ENCODE data around the gene ZNF407. TPM values are rescaled to one million over a fixed set of nuclear protein-coding genes. Genes with fewer than 3 reads are reported as not detected.

The ZNF407 gene
- total and polyA plus RNA-seq, 8 donors: 2.1 to 49.0 (median 14.6) TPM

GRCh38 chr18:75016025-75016717 is 418.5 kb downstream of the ZNF407 start:
- TF ChIP-seq POLR2A (IDR thresholded peaks at IDR 0.05): no peak
- TF ChIP-seq EP300 (IDR thresholded peaks at IDR 0.05): no peak
- TF ChIP-seq POLR2AphosphoS5 (IDR thresholded peaks at IDR 0.05): no peak
- TF ChIP-seq CTCF (IDR thresholded peaks at IDR 0.05): no peak
- Histone ChIP-seq H3K4me1 (no peaks in the 10 kb centered on the region), H3K4me3 (no peak overlapping the region), H3K27me3 (no peaks in the 10 kb centered on the region), H3K9me3 (no peaks in the 10 kb centered on the region), H3K27ac (no peak overlapping the region), H3K36me3 (no peaks in the 10 kb centered on the region)
- DNase-seq: no peak
- 78 to 87% (median 83%) methylated on average over 7 of the region's 7 CpGs for WGBS, 5 donors
- intact Hi-C loops (cut with DNase I; ENCODE audit: low total_unique reads): no loop called here

- TF ChIP-seq POLR2A (IDR thresholded peaks at IDR 0.05) (no peak), CTCF (IDR thresholded peaks at IDR 0.05) (no peak), EP300 (IDR thresholded peaks at IDR 0.05) (no peak), POLR2AphosphoS5 (IDR thresholded peaks at IDR 0.05) (no peak)
- Histone ChIP-seq H3K4me3 (no peak overlapping the region), H3K4me1 (no peaks in the 10 kb centered on the region), H3K9me3 (no peaks in the 10 kb centered on the region), H3K27ac (no peak overlapping the region), H3K36me3 (no peaks in the 10 kb centered on the region), H3K27me3 (no peaks in the 10 kb centered on the region)
- intact Hi-C loops (cut with DNase I; ENCODE audit: low total_unique reads): no loop called here
- no peak for DNase-seq
- WGBS, 5 donors: 75 to 86% (median 84%) methylated on average over 4 of the region's 4 CpGs
These were observed 425.8 kb downstream of the ZNF407 start for GRCh38 chr18:75023473-75023872.

GRCh38 chr18:75024871-75025270 is 427.2 kb downstream of the ZNF407 start:
- TF ChIP-seq POLR2A (IDR thresholded peaks at IDR 0.05): no peak
- no peak for TF ChIP-seq POLR2AphosphoS5 (IDR thresholded peaks at IDR 0.05)
- TF ChIP-seq CTCF (IDR thresholded peaks at IDR 0.05): no peak
- no peak for TF ChIP-seq EP300 (IDR thresholded peaks at IDR 0.05)
- WGBS, 5 donors: 92 to 96% (median 94%) methylated on average over 8 of the region's 8 CpGs
- Histone ChIP-seq H3K4me3 (no peak overlapping the region), H3K4me1 (peaks cover 0 to 4% (median 0%) of the 10 kb centered on the region in 4 donors), H3K27me3 (no peaks in the 10 kb centered on the region), H3K27ac (no peak overlapping the region), H3K9me3 (no peaks in the 10 kb centered on the region), H3K36me3 (no peaks in the 10 kb centered on the region)
- DNase-seq: no peak
- intact Hi-C loops (cut with DNase I; ENCODE audit: low total_unique reads): no loop called here

- Histone ChIP-seq H3K4me1 (peaks cover 0 to 4% (median 0%) of the 10 kb centered on the region in 4 donors), H3K27me3 (no peaks in the 10 kb centered on the region), H3K4me3 (no peak overlapping the region), H3K9me3 (no peaks in the 10 kb centered on the region), H3K27ac (no peak overlapping the region), H3K36me3 (no peaks in the 10 kb centered on the region)
- intact Hi-C loops (cut with DNase I; ENCODE audit: low total_unique reads): no loop called here
- DNase-seq: no peak
- 81 to 90% (median 89%) methylated on average over 2 of the region's 2 CpGs for WGBS, 5 donors
- TF ChIP-seq POLR2A (IDR thresholded peaks at IDR 0.05) (no peak), POLR2AphosphoS5 (IDR thresholded peaks at IDR 0.05) (no peak), EP300 (IDR thresholded peaks at IDR 0.05) (no peak), CTCF (IDR thresholded peaks at IDR 0.05) (no peak)
These were observed 427.9 kb downstream of the ZNF407 start for GRCh38 chr18:75025573-75025972.

Data from stomach (tissue), 9 donors.